Measurements from ENCODE around the gene UNC50.

Gene UNC50

GRCh38 chr2:98608116-98608961 is at the start of gene UNC50, which contains the start of gene COA5:
TSS of gene UNC50 (plus strand) at chr2:98608589. CDS start at chr2:98609760, 1,171 bp downstream.
TSS of gene COA5 (minus strand) at chr2:98608512. CDS start at chr2:98608405, 107 bp downstream.
- in situ Hi-C loops (cut with HindIII; ENCODE audit: low sequenced_read_pairs) = no loop called here
- TF ChIP-seq CTCF (IDR thresholded peaks at IDR 0.05; ENCODE audit: low read depth, low read length, missing control alignments) = peak; percentile 3
- peak; percentile 68 for DNase-seq (ENCODE audit: low read depth)
- H3K4me3 ChIP-seq (ENCODE audit: low read depth, low read length) = peak within 1 kb of the TSS; percentile 86

GRCh38 chr2:98558852-98559530 is 49.4 kb upstream of the UNC50 start:
- DNase-seq (ENCODE audit: low read depth) = no peak
- in situ Hi-C loops (cut with HindIII; ENCODE audit: low sequenced_read_pairs) = no loop called here
- no peak for TF ChIP-seq CTCF (IDR thresholded peaks at IDR 0.05; ENCODE audit: low read depth, low read length, missing control alignments)
- no peak overlapping the region for H3K4me3 ChIP-seq (ENCODE audit: low read depth, low read length)

- no peak for TF ChIP-seq CTCF (IDR thresholded peaks at IDR 0.05; ENCODE audit: low read depth, low read length, missing control alignments)
- no peak overlapping the region for H3K4me3 ChIP-seq (ENCODE audit: low read depth, low read length)
- DNase-seq (ENCODE audit: low read depth) = no peak
- in situ Hi-C loops (cut with HindIII; ENCODE audit: low sequenced_read_pairs) = no loop called here
Measured at GRCh38 chr2:98559581-98559980, 48.8 kb upstream of the UNC50 start.

- TF ChIP-seq CTCF (IDR thresholded peaks at IDR 0.05; ENCODE audit: low read depth, low read length, missing control alignments) = no peak
- no peak overlapping the region for H3K4me3 ChIP-seq (ENCODE audit: low read depth, low read length)
- DNase-seq (ENCODE audit: low read depth) = peak; percentile 80
- in situ Hi-C loops (cut with HindIII; ENCODE audit: low sequenced_read_pairs) = no loop called here
Measured at GRCh38 chr2:98560256-98560771, 48.1 kb upstream of the UNC50 start.

GRCh38 chr2:98561018-98561417 is 47.4 kb upstream of the UNC50 start:
- TF ChIP-seq CTCF (IDR thresholded peaks at IDR 0.05; ENCODE audit: low read depth, low read length, missing control alignments) = no peak
- in situ Hi-C loops (cut with HindIII; ENCODE audit: low sequenced_read_pairs) = no loop called here
- no peak for DNase-seq (ENCODE audit: low read depth)
- no peak overlapping the region for H3K4me3 ChIP-seq (ENCODE audit: low read depth, low read length)

- in situ Hi-C loops (cut with HindIII; ENCODE audit: low sequenced_read_pairs) = no loop called here
- DNase-seq (ENCODE audit: low read depth) = no peak
- no peak for TF ChIP-seq CTCF (IDR thresholded peaks at IDR 0.05; ENCODE audit: low read depth, low read length, missing control alignments)
Measured at GRCh38 chr2:98561902-98562695, 46.3 kb upstream of the UNC50 start.

More at GRCh38 chr2:98561902-98562695, 46.3 kb upstream of the UNC50 start:
- no peak overlapping the region for H3K4me3 ChIP-seq (ENCODE audit: low read depth, low read length)

Data from astrocyte of the cerebellum (primary cell).